Retinal pigment epithelial cell (primary cell): ENCODE results near the gene SPATS2L.

Experiments used
- DNase-seq: peaks from one replicate; pipeline ENCODE4 v3.0.0-alpha.2; 2010; ENCODE audit warnings: low read depth
- H3K4me3 ChIP-seq: 2 replicates; pipeline ENCODE4 v1.5.1; 2011; ENCODE audit warnings: mild to moderate bottlenecking, low read length, control low read depth, moderate library complexity
- TF ChIP-seq, protein P1 (sequence below): conservative IDR thresholded peaks from 2 replicates; pipeline ENCODE4 v1.5.1; 2011; ENCODE audit warnings: low read depth, low read length, control low read depth, inconsistent platforms

The SPATS2L gene

DNA sequence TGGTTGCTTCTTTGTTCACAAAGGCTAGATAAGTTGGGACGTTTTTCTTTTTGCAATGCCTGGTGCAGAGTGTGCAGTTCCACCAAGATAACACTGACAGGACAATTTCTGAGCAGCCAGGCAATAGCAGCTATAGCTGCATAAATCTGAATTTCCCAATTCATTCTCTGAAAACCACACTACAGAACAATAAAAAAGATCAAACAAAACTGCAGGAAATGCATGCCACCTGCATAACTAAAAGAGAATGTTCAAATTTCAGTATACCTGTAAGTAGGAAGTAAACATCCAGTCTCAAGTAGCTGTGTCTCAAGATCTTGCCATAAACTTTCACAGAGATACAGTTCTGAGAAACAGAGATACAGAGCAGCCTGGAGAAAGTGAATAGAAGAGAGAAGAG is 208.7 kb downstream of the SPATS2L start:
- no peak for DNase-seq

DNA sequence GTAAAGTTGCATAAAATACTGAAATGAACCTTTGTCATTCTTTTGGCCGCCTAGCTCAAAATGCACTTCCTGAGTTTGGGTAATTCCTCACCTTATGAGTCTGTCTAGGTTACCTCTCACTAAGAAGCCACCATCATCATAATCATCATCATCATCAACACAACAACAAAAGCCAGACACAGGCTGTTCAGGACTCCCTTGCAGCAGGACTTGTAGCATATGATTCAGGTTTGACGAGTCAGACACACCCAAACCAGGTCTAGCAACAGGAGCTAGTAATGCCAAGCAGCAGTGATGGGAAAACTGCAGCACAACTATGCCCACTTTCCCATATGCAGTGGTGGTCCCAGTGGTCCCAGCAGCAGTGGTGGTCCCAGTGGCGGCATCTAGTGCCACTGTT is 216.7 kb downstream of the SPATS2L start:
- no peak for DNase-seq
- H3K4me3 ChIP-seq: no peak overlapping the region
- TF ChIP-seq, protein P1, sequence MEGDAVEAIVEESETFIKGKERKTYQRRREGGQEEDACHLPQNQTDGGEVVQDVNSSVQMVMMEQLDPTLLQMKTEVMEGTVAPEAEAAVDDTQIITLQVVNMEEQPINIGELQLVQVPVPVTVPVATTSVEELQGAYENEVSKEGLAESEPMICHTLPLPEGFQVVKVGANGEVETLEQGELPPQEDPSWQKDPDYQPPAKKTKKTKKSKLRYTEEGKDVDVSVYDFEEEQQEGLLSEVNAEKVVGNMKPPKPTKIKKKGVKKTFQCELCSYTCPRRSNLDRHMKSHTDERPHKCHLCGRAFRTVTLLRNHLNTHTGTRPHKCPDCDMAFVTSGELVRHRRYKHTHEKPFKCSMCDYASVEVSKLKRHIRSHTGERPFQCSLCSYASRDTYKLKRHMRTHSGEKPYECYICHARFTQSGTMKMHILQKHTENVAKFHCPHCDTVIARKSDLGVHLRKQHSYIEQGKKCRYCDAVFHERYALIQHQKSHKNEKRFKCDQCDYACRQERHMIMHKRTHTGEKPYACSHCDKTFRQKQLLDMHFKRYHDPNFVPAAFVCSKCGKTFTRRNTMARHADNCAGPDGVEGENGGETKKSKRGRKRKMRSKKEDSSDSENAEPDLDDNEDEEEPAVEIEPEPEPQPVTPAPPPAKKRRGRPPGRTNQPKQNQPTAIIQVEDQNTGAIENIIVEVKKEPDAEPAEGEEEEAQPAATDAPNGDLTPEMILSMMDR: no peak

More for the DNA sequence above, 208.7 kb downstream of the SPATS2L start:
- H3K4me3 ChIP-seq: no peak overlapping the region
- TF ChIP-seq, protein P1: no peak

DNA sequence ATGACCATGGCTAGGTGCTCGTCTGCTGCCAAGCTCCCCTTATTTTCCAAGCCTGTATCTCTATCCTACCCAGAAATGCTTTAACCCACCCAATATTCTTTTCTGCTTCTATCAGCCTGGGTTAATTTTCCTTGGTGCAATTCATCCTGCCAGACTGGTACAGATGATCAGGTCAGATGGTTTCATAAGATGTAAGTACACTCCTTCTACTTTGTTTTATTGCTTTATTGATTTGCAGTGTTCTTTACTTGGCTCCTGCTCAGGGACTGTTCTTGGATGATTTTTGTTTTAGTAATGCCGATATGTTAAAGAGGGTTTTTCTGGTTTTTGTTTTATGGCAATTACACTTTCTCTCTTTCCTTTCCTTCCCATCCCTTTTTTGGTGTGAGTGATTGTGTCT is 217.1 kb downstream of the SPATS2L start:
- TF ChIP-seq, protein P1: no peak
- no peak overlapping the region for H3K4me3 ChIP-seq
- no peak for DNase-seq

DNA sequence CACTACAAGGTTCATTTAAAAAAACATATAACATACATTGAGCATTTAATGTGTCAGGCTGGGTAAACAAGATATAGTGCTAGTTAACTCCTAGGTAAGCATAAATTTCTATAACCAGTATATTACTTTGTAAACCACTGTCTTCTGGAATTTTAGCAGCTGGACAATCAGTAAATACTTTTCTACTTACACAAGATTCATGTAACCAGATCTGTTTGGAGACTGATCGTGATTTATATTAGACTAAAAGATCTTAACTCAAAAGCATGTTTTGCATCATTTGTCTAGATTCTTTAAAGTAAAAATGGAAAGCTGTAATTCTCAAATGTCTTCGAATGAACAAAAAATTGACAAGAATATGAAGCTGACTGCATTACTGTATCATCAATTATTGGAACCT is 218.6 kb downstream of the SPATS2L start:
- no peak overlapping the region for H3K4me3 ChIP-seq
- no peak for DNase-seq
- TF ChIP-seq, protein P1: no peak

DNA sequence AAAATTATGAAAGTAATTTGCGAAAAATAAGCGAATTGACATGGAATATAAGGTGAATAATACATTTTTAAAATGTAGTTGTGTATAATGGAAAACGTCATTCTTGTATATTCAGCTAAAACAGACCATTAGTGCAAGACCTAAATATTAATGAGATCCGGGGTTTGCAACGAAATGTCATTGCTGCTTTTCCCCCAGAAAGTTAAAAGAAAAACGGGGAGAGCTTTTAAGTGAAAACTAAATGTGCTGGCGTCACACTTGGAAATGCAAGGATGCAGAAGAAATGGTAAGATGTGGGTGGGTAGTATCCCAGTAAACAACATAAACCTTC is 219.0 kb downstream of the SPATS2L start:
- no peak for DNase-seq
- H3K4me3 ChIP-seq: peak overlapping the region; percentile 90
- TF ChIP-seq, protein P1: no peak

DNA sequence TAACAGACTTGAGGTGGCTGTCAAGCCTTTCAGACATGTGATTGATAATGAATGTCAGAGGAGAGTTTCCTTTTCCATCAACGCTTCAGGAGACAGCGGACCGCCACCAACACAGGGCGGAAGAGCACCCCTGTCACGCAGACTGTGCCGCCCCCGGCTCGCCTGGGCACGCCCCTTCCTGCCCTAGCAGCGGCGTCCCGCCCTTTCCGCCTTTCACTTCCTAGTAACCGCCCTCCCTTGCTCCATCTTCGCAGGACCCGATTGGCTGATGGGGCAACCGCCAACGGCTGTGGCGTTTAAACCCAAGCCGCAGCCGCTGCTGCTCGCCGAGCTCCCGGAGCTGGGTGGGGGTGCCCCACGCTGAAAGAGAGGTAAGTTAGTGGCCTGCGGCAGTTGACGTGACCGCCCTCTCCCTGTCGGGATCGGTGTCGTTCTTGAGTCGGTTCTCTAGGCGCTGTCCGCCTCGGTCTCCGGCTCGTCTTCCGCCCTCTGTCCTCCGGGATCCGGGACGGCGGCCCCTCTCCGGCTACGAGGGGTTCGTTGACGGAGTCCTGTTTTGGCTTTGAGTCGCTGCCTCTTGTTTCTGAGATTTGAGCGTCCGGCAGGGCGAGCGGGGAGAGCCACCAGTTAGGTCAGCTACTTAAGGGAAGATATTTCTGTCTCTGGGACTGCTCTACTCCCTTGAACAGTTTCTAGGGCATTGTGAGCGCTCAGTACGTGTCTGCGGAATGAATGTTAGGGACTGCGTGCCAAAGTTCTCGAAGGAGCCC is 219.6 kb downstream of the SPATS2L start, which contains the start of gene SGO2:
Gene SGO2, plus strand, starts transcription at position 326 of the 770 bp plus-strand sequence. CDS start 6,769 bp downstream, outside the sequence.
- DNase-seq: peak; percentile 69
- TF ChIP-seq, protein P1: peak; percentile 6
- peak within 1 kb of the TSS; percentile 90 for H3K4me3 ChIP-seq

DNA sequence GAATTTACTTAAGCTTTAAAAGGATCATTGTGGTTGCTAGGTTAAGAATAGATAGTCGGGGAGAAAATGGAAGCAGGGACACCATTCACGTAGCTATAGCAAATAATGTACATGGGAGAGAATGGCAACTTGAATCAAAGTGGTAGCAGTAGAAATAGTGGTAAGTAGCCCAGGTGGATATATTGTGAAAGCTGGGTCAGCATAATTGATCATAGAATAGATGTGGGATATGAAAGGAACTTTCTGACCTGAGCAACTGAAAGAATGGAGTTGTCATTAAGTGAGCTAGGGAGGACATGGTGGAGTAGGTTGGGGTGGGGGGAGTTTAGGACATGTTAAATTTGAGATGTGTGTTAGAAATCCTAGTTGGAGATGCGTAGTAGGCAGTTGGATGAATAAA is 221.7 kb downstream of the SPATS2L start:
- TF ChIP-seq, protein P1: no peak
- H3K4me3 ChIP-seq: no peak overlapping the region
- DNase-seq: no peak
